GM18951 (cell line): ENCODE measurements around the gene GNL3.

Experiments used
- POLR2A ChIP-seq: IDR thresholded peaks from 4 replicates; pipeline ENCODE4 v1.6.1; 2011; ENCODE audit warnings: mild to moderate bottlenecking; ENCODE audit not compliant: insufficient read length, insufficient read depth; ENCODE audit errors: extremely low read depth
- in situ Hi-C: fragments of 300-500 bp; cut with MboI; formaldehyde crosslinking; loops from one replicate; pipeline ENCODE4 v1.12.0; 2022; ENCODE audit warnings: low sequenced_read_pairs, mixed read lengths, inconsistent platforms; ENCODE audit not compliant: unreplicated experiment

Gene GNL3

DNA sequence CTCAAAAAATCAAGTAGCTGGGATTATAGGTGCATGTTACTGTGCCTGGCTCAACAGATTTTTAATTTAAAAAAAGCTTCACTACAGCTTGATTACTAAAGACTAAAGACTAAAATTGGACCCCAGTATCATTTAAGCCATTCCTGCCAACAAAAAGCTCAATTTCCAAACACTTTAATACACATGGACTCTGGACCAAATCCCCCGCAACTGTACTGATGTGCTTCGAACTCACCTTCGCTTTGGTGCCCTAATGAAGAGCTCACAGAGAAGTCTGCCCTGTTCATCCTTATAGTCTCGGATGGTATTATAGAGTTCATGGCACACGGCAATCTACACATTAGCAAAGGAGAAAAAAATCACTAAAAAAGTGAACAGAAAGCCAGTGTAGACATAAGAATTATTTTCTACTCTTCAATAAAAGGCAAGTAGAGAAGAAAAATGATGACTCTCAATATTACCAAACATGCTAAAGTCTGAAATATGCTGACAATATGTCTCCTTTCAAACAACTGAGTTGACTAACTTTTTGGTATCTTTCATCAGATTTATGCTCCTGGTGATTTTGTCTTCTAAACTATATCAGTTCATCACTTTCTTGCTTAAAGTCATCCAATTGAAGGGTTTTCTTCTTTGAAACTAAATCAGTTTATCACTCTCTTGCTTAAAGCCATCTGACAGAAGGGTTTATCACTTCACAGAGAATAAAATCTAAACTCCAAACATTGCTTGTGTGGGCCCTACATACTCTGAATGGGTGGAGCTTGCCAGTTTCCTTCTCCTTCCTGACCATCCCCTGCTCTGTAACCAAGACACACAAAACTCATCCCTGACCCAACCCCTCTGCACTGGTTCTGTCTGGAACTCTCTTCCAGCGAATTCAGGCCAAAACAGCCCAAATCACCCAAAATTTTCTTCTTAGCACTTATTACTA, 7.3 kb upstream of the GNL3 start:
- in situ Hi-C loops, result no loop called here
- TF ChIP-seq POLR2A, result no peak

DNA sequence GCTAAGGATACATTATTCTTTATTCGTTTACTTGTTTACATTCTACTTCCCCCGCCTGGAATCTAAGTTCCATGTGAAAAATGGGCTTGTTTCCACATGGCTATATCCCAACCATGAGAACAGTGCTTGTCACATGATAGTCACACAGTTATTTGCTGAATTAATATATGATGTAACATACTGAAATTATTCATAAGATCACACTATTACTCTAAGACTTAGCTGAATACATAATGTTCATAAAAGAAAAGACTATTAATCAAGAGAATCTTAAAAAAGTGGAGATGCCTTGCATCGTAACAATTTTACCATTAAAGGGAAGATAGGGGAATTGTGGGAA, 6.7 kb upstream of the GNL3 start:
- in situ Hi-C loops, result no loop called here
- no peak for TF ChIP-seq POLR2A

DNA sequence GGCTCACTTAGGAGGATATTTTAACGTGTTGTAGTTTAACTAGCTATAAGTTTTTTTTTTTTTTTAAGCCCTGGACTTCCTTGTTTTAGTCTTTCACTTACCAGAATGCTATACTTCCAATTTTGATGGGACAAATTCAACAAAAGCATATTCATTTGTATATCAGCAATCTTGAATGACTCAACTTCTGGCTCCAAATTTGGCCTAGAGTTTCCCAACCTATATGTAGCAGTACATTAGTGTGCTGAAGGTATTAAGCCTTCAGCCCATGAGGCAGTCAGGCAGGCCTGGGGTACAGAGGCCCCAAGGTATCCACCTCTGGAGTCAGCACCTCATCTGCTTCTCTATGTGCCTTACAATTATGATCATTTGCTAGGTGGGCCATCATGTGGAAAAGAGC, 6.0 kb upstream of the GNL3 start:
- no peak for TF ChIP-seq POLR2A
- in situ Hi-C loops, result no loop called here

DNA sequence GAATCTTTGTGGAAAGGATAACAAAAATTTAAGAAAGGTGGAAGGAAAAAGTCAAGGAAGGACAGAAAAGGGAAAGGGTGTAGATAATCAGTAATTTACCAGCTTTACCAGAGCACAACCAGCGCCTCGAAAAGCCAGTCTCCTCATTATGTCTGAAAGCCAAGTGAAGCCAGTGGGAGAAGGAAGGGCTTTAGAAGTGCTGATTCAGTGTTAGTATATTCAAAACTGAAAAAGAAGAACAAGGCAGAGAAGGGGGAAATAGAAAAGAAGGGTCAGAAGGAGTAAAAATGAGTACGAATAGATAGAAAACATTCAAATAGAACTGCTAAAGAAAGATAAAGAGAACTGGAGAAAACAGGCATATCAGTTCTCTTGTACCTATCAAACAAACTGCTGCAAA, 4.2 kb upstream of the GNL3 start:
- in situ Hi-C loops, result no loop called here
- no peak for TF ChIP-seq POLR2A

DNA sequence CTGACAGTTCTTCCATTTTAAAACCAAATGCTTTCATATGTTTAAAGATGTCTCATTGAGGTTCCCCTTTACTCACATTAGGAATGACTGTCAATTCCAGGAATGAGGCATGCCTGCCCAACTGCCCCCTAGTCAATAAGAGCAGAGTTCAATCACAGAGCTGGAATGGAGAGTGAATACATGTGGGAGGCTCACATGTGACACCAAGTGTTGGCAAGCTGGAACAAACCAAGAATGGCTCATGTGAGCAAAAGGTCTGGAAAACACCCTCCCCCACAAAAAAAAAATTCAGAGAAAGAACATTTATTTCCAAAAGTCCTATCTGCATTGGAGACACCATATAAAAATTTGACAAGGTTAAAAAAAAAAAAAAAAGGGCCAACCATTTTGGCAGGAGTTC, 3.8 kb upstream of the GNL3 start:
- in situ Hi-C loops, result no loop called here
- TF ChIP-seq POLR2A, result no peak

DNA sequence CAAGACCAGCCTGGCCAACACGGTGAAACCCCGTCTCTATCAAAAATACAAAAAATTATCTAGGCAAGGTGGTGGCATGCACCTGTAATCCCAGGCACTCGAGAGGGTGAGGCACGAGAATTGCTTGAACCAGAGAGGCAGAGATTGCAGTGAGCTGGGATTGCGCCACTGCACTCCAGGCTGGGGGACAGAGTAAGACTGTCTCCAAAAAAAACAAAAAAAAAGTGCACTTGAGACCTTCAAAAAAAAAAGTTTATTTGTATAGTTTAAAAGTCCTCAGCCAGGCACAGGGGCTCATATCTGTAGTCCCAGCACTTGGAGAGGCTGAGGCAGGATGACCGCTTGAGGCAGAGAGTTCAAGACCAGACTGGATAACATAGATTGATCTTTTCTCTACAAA, 2.2 kb upstream of the GNL3 start:
- no peak for TF ChIP-seq POLR2A

DNA sequence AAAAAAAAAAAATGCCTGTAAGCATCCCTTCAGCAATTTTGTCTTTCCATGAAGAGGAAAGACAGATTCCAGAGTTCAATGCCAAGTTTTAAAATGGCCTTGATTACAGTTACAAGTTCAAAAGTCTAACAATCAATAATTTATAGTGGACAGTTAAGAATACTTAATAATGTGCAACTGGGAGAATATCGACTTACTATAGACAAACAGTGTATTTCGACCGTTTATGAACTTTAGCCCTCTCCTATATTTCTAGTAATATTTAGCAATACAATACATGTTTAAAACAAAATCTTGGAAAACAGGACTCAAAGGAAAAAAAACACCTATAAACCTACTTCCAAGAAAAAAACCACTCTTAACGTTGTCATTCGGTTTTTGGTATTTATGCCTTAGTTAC, 1.6 kb upstream of the GNL3 start:
- in situ Hi-C loops, result no loop called here
- no peak for TF ChIP-seq POLR2A

More for the DNA sequence above, 2.2 kb upstream of the GNL3 start:
- in situ Hi-C loops, result no loop called here

DNA sequence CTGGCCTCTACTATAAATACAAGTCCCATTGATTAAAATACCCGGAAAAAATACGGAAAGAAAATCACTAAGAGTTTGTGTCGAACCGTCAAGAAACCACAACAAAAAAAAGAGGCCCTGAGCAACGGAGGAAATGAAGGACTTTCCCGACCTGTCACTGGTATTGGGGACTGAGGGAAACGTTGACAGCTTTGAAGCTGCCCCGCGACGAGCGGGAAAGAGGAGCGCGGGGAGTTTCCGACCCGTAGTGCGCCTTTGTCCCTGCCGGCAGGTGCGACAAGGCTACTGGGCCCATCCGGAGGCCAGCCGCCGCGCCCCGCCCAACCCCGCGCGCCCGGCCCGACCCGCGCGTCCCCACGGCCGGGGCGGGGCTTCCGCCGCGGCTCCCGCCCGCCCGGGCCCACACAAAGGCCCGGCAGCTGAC, 535 bp upstream of the GNL3 start:
- TF ChIP-seq POLR2A, result no peak
- in situ Hi-C loops, result no loop called here

DNA sequence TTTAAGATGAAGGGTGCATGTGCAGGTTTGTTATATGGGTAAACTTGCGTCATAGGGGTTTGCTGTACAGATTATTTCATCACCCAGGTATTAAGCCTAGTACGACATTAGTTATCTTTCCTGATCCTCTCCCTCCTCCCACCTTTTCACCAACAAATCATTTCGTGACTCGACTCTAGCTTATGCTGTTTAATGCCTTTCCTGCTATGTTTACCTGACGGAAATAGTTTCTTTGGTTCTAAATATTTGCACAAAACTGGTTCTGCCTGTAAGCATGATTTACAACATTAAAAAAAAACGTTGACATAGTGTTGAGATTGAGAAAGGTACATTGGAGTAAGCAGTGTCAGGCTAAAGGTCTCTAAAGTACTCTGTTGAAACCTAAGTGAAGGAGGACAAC, 2.4 kb downstream of the GNL3 start:
- no peak for TF ChIP-seq POLR2A
- in situ Hi-C loops, result no loop called here

DNA sequence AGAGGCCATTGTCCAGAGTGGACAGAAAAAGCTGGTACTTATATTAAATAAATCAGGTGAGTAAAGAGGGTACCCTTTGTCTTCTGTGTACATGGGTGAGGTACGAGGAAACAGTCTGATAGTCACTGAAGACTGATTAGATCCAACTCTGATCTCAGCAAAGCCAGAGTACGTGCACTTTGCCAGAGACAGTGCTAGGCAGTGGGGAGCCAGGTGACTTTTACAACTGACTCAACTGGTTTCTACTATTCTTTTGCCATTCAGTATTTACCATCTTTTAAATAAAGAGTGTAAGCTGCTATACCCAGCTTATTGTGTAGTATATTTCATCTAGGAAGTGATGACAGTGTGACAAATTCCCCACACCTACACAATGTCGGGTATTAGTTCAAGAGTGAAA, 3.3 kb downstream of the GNL3 start:
- no peak for TF ChIP-seq POLR2A
- in situ Hi-C loops, result no loop called here

DNA sequence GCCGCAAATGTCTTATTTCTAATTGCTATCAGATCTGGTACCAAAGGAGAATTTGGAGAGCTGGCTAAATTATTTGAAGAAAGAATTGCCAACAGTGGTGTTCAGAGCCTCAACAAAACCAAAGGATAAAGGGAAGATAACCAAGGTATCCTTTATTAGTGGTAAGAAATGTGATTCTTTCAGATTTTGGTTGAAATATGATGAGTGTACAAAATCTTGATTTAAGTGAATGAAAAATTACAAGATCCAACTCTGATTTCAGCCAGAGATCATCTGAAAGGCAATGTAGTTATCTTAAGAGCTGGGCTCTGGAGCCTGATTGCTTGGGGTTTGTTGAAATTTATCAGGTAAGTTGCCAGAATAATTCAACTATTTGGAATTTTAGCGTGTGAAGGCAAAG, 4.7 kb downstream of the GNL3 start:
- in situ Hi-C loops, result no loop called here
- no peak for TF ChIP-seq POLR2A

DNA sequence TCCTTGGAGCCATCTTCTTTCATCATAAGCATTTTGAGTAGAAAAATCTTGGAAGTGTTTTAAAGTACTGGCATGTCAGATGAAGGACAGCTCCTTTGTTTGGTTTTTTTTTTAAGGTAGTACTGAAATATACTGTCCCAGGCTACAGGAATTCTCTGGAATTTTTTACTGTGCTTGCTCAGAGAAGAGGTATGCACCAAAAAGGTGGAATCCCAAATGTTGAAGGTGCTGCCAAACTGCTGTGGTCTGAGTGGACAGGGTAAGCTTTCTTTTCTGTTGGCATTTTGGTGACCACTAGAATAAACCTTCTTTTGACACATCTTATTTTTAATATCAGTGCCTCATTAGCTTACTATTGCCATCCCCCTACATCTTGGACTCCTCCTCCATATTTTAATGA, 7.2 kb downstream of the GNL3 start:
- in situ Hi-C loops, result no loop called here

DNA sequence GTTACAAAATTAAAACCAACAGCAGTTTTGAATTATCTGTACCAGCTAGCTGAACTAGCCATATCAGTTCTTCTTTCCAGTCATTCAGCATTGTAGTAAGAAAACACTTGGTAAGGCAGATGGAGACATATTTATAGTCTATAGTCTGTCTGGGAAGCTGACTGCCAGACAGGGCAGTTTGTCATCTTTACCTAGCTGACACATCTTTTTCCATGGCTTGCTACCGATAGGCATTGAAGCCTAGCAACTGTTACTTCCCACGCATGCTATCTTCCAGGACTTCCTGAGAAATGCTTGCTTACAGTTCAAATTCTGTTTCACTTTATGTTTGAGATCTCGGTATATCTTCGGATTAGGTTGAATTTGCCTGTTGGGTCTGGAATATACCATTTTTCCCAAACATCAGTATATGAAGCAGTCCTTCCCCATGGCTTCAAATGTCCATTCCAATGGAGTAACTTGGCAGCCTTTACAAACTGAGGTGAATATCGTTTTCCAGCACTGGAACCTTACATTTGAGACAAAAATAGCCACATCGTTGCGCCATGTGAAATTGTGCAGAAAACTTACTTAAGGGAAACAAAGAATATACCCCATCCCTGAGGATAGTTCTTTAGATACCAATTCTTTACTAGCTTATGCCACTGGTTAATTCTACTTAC, 8.8 kb downstream of the GNL3 start:
- no peak for TF ChIP-seq POLR2A
- in situ Hi-C loops, result no loop called here

More for the DNA sequence above, 7.2 kb downstream of the GNL3 start:
- TF ChIP-seq POLR2A, result no peak
